Measurements from ENCODE around the gene EFHD2.
"Not testable (repeated sequence)": the region's sequence is repeated elsewhere in the genome, so short reads cannot be mapped to it uniquely, and the experiment has no call there.

Gene EFHD2

GRCh38 chr1:15389828-15390227 is 19.9 kb upstream of the EFHD2 start:
- DNase-seq = not testable (repeated sequence)

GRCh38 chr1:15390667-15391066 is 19.0 kb upstream of the EFHD2 start:
- no peak for DNase-seq

- no peak for DNase-seq
These were observed 18.3 kb upstream of the EFHD2 start for GRCh38 chr1:15391366-15391765.

DNA sequence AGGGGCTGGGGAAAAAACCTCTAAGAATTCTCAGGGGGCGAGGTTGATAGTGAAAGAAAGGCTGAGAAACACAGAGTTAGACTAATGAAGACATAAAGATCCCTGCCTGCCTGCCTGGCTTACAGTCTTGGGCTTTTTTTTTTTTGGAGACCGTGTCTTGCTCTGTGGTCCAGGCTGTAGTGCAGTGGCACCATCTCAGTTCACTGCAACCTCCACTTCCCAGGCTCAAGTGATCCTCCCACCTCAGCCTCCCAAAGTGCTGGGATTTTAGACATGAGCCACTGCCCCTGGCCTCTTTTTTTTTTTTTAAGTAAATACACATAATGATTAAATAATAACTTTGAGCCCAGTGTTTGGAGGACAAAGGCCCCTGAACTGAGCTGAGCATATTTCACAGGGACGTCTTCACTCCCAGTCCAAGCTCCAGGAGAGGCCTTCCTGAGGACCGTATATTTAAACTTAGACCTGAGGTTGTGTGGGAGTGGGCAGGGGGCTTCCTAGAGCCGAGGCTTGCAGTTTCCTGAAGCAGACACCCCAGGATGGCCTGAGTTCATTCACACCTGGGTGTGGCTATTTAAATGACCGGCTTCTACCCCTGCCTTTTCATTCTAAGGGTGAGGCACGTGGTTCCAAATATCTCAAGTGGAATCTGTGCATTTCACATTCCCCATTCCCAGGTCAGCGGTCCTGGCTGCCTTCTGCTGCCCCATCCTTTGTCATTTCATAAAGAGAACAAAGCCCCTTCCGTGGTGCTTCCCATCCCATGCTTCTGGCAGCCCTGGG is 16.0 kb upstream of the EFHD2 start:
- DNase-seq = no peak

DNA sequence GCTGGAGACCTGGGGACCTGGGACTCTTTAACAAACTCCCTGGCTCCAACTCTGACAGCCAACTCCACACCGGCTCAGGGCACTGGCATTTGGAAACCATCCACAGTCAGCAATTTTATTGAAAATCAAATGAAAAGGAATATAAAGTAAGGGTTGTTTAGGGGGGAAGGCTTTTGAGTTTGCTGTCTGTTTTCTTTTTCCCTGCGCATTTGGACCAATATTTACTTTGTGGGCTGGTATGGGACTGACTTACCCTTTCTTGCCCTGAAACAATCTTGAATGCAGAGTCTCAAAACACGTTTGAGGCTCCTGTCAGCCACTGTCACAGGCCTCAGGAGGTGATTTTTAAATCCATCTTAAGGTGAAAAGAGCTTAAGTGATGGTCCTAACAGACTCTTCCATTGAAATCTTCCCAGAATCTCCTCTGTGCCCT is 15.4 kb upstream of the EFHD2 start:
- DNase-seq = no peak

GRCh38 chr1:15397236-15397635 is 12.5 kb upstream of the EFHD2 start:
- DNase-seq = no peak

DNA sequence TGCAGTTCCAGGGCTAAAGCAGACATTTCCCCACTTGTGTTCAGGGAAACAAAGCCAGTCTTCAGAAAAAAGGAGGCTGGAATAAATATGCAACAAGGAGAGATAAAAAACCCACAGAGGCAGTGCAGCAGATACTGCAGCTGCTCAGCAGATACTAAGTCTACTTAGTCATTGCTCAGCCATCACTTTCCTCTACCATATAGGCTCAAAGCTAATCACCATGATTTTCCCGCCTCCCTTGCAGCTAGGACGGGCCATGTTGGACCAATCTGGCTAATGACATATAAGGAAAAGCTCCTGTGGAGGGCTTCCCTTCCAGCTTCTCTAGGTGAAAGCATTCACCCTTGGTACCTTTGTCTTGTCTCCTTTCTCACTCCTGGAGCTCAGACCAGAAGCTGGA is 10.0 kb upstream of the EFHD2 start:
- no peak for DNase-seq

GRCh38 chr1:15400627-15401026 is 9.1 kb upstream of the EFHD2 start:
- DNase-seq = no peak

DNA sequence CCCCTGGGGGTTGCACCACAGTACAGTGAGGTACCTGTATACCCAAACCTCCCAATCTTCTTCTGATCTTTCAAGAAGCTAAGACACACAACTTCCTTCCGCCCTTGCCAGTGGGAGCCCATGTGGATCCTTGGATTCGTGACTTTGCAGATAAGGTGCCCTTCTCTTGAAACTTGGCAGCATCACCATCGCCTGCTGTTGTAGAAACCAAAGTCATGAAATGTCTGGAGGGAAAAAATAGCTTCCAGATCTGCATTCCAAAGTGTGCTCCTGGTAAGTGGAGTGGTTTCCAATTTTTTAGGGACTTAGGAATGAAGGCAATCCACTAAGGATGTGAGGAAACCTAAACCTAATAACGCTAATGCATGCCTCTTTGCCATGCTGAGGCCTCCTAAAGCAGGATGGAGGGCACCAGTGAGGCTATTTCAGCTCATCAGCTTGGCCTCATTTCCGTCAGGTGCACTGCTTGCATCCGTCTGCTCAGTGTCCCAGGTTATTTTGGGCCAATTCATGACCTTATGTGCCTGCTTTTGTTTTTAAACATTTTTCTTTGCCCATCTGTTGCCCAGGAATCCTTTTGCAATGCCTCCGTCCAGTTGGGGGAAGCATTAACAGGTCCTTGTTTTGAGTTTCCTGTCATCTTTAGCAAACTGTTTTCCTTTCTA is 8.2 kb upstream of the EFHD2 start:
- DNase-seq = no peak

DNA sequence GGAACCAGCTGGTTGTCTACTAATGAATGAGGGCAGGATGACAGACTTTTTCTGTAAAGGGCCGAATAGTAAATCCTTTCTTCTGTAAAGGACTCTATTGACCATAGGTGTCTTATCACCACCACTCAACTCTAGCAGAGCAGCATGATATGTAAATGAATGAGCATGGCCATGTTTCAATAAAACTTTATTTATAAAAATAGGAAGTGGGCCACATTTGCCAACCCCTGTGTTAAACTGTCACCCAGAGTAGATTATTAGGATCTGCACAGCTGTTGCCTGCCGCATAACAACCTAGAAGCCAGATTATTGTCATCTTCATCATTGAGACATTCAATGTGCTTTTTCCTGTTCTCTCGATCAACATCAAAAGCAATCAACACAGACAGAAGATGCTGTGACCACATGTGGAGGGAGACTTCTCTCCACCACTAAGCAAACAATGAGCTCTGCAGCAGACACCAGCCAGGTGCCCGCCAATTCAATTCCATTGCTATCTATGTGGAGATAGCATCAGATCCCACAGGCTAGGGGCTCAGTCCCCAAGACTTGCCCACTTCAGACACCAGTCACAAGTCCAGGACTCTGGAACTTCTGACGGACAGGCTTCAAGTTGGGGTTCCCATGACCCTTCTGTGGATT is 6.8 kb upstream of the EFHD2 start:
- no peak for DNase-seq

GRCh38 chr1:15403962-15404580 is 5.6 kb upstream of the EFHD2 start:
- DNase-seq = no peak

DNA sequence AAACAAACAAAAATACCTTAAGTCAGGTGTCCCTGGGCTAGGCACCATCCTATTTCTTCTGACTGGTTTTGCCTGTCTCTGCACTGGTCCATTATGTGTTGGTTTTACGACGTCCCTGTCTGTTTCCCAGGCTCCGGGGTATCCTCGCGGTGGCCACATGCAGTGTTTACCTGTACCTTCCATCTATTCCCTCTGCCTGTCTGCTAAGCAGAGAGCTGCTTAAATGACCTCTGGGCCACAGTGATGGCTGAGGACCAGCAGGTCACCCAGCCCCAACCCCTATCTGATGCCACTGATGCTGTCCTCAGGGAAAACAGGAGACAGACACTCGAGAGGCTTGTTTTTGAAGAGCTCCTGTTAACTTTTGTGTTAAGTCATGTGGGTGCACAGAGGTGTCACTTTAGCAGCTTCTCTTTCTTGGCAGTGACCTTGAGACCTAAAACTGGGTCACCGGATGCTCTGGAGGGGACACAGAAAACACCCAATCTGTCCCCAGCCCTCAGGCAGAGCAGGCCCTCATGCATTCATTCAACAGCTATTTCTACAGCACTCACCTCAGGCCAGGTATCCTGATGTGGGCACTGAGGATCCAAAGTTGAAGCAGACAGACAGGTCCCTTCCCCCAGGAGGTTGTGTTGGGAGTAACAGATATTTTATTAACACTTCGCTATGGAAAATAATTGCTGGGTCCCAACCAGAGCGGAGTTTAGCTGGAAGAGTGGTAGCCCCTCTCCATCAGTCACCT is 4.4 kb upstream of the EFHD2 start:
- no peak for DNase-seq

DNA sequence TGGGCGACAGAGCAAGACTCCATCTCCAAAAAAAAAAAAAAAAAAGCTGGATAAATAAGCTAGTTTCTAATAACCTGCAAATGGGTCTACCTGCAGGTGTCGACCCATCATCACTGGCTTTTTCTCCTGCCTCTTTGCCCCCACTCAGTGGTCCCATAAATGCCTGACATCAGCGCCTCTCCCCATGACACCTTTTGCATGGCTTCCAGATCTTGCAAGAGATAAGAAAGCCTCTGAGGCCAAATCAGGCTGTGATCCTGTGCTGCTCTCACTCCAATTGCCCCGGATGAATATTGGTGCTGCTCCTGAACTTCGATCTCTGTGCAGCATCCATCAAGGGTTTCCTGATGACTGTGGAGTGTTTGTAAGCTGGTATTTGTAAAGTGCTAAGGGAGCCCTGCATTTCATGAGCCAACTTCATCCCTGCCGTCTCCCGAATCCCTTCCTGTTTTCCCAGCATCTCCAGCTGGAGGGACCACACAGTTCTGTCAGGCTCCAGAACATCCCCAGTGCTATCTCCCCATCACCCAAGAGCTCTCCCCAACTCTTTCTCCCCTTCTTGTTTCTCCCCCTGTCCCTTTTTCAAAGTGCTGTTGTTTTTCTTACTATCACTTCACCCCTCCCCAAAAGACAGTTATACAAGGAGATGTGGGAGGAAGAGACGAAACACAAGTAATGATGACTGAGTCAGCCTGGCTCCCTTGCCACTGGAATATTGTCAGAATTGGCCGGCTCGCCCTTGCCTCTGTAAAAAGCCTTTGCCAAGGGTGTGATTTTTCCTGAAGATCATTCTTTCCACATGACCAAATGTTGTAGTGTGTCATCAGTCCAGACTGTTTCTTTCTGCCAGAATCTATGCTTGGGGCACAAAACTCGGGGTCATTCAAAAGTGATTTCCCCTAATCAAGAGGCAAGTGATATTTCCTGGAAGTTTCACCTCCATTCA is 2.8 kb upstream of the EFHD2 start:
- no peak for DNase-seq

GRCh38 chr1:15407580-15407979 is 2.1 kb upstream of the EFHD2 start:
- DNase-seq = no peak

GRCh38 chr1:15408890-15409387 is 749 bp upstream of the EFHD2 start:
- DNase-seq = no peak

- no peak for DNase-seq
These were observed 665 bp downstream of the EFHD2 start for GRCh38 chr1:15410223-15410883.

DNA sequence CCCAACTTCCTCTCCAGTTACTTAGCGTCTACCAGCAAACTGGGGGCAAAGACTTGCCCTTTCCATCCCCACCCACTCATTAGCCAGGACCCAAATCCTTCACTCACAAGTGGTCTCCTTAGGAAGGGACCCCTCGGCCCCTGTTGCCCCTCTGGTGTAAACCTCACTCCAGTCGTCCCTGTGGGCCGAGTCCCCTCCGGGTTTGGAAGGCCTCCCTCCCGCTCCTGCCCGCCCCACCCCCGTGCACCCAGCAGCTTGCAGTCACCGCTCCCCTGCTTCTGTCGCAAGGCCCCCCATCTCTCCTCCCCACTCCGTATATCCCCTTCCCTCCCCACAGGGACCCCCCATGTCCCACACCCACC is 1.2 kb downstream of the EFHD2 start:
- no peak for DNase-seq

- DNase-seq = no peak
These were observed 2.0 kb downstream of the EFHD2 start for GRCh38 chr1:15411593-15412137.

- DNase-seq = no peak
These were observed 2.6 kb downstream of the EFHD2 start for GRCh38 chr1:15412175-15412800.

DNA sequence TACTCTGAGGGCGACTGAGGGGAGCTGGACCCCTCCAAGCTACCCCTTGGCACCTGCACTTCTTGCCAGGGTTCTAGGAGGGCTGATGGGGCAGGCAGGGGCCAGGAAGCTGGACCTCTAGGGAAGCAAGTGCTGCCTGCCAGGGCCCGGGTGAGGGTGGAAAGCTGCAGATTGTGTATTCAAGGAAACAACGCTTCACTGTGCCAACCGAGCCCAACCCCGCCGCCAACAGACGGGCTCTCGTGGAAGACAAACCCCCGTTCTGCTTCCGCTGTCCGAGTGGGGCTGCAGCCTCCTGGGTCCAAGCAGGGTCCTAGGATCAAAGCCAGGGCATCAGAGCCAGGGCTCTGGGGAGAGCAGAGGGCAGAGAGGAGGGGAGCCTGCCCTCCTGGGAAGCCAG is 3.2 kb downstream of the EFHD2 start:
- no peak for DNase-seq

All from cortex of kidney (tissue), 1 donor.